ENCODE data around the gene CDH15. TPM values are rescaled to one million over a fixed set of nuclear protein-coding genes. Genes with fewer than 3 reads are reported as not detected.
"Not testable (repeated sequence)": the region's sequence is repeated elsewhere in the genome, so short reads cannot be mapped to it uniquely, and the experiment has no call there.

The CDH15 gene
- total RNA-seq, 2 experiments from 2014 or later: not detected

- no peaks in the 10 kb centered on the region for H3K4me1 Mint-ChIP-seq
- H3K4me3 Mint-ChIP-seq: no peak overlapping the region
- DNase-seq (no peak), ATAC-seq (no peak)
- POLR2A ChIA-PET: no interaction called here
- H3K27ac Mint-ChIP-seq: no peak overlapping the region
- H3K36me3 Mint-ChIP-seq (ENCODE audit: low read depth): no peaks in the 10 kb centered on the region
- CTCF ChIA-PET: interaction anchor here (0.7 to 1.2 kb wide), 2 partner anchors 350 to 567 kb away, joined by 3 to 4 read pairs; no protein-coding TSS in a partner anchor
- H3K27me3 Mint-ChIP-seq: no peaks in the 10 kb centered on the region
- intact Hi-C loops (cut with DNase I, micrococcal nuclease): loop anchor here in 1 of 2 experiments (10.0 kb wide), 1 partner anchor 308 kb away; the partner anchor contains the start of genes GALNS and TRAPPC2L
- peaks cover 2% of the 10 kb centered on the region for H3K9me3 Mint-ChIP-seq (ENCODE audit: low read depth)
Observed at GRCh38 chr16:89163297-89163696, 8.3 kb upstream of the CDH15 start.

- ATAC-seq (no peak), DNase-seq (no peak)
- no peak overlapping the region for H3K27ac Mint-ChIP-seq
- H3K27me3 Mint-ChIP-seq: no peaks in the 10 kb centered on the region
- intact Hi-C loops (cut with DNase I, micrococcal nuclease): loop anchor here in 1 of 2 experiments (10.0 kb wide), 1 partner anchor 310 kb away; the partner anchor contains the start of genes GALNS and TRAPPC2L
- H3K4me1 Mint-ChIP-seq: no peaks in the 10 kb centered on the region
- no peaks in the 10 kb centered on the region for H3K36me3 Mint-ChIP-seq (ENCODE audit: low read depth)
- POLR2A ChIA-PET: interaction anchor here (0.6 kb wide), 1 partner anchor 311 kb away, joined by 5 read pairs; no protein-coding TSS in a partner anchor
- CTCF ChIA-PET: interaction anchor here (0.7 kb wide), 2 partner anchors 427 to 715 kb away, joined by 3 read pairs; no protein-coding TSS in a partner anchor
- H3K9me3 Mint-ChIP-seq (ENCODE audit: low read depth): no peaks in the 10 kb centered on the region
- H3K4me3 Mint-ChIP-seq: no peak overlapping the region
Observed at GRCh38 chr16:89164436-89164835, 7.1 kb upstream of the CDH15 start.

- CTCF ChIA-PET: interaction anchor here (0.7 kb wide), 2 partner anchors 427 to 716 kb away, joined by 3 read pairs; no protein-coding TSS in a partner anchor
- Mint-ChIP-seq H3K4me3 (no peak overlapping the region), H3K27ac (no peak overlapping the region), H3K27me3 (no peaks in the 10 kb centered on the region), H3K36me3 (ENCODE audit: low read depth) (no peaks in the 10 kb centered on the region), H3K4me1 (no peaks in the 10 kb centered on the region), H3K9me3 (ENCODE audit: low read depth) (no peaks in the 10 kb centered on the region)
- ATAC-seq (no peak), DNase-seq (no peak)
- POLR2A ChIA-PET: interaction anchor here (0.6 kb wide), 1 partner anchor 312 kb away, joined by 5 read pairs; no protein-coding TSS in a partner anchor
- intact Hi-C loops (cut with DNase I, micrococcal nuclease): loop anchor here in 1 of 2 experiments (5.0 to 10.0 kb wide), 2 partner anchors 310 to 428 kb away; partner anchors contain the start of genes GALNS and TRAPPC2L
Observed at GRCh38 chr16:89164847-89165680, 6.5 kb upstream of the CDH15 start.

- H3K27ac Mint-ChIP-seq; H3K36me3 Mint-ChIP-seq (ENCODE audit: low read depth); H3K4me3 Mint-ChIP-seq; ATAC-seq; H3K4me1 Mint-ChIP-seq; H3K9me3 Mint-ChIP-seq (ENCODE audit: low read depth); H3K27me3 Mint-ChIP-seq; POLR2A ChIA-PET; CTCF ChIA-PET; DNase-seq: not testable (repeated sequence)
- intact Hi-C loops (cut with DNase I, micrococcal nuclease): loop anchor here in 1 of 2 experiments (5.0 to 10.0 kb wide), 2 partner anchors 311 to 428 kb away; partner anchors contain the start of genes GALNS and TRAPPC2L
Observed at GRCh38 chr16:89165681-89165979, 5.9 kb upstream of the CDH15 start.

- DNase-seq (no peak), ATAC-seq (no peak)
- Mint-ChIP-seq H3K9me3 (ENCODE audit: low read depth) (no peaks in the 10 kb centered on the region), H3K27me3 (peaks cover 3% of the 10 kb centered on the region), H3K27ac (no peak overlapping the region), H3K4me3 (no peak overlapping the region), H3K36me3 (ENCODE audit: low read depth) (no peaks in the 10 kb centered on the region), H3K4me1 (peaks cover 7% of the 10 kb centered on the region)
- intact Hi-C loops (cut with DNase I, micrococcal nuclease): loop anchor here (1.0 to 10.0 kb wide), 9 partner anchors 49 to 430 kb away; partner anchors contain the start of genes TRAPPC2L (in 2 of the 2) and GALNS (in 1 of the 2)
- POLR2A ChIA-PET: interaction anchor here (0.7 kb wide), 1 partner anchor 390 kb away, joined by 4 read pairs; no protein-coding TSS in a partner anchor
- CTCF ChIA-PET: interaction anchor here (0.6 to 1.6 kb wide), 7 partner anchors 32 to 354 kb away, joined by 3 to 9 read pairs (median 4); no protein-coding TSS in a partner anchor
Observed at GRCh38 chr16:89166696-89167424, 4.7 kb upstream of the CDH15 start.

- intact Hi-C loops (cut with DNase I, micrococcal nuclease): loop anchor here (1.0 to 10.0 kb wide), 9 partner anchors 49 to 430 kb away; partner anchors contain the start of genes TRAPPC2L (in 2 of the 2) and GALNS (in 1 of the 2)
- no peak overlapping the region for H3K27ac Mint-ChIP-seq
- H3K4me1 Mint-ChIP-seq: peaks cover 7% of the 10 kb centered on the region
- no peaks in the 10 kb centered on the region for H3K9me3 Mint-ChIP-seq (ENCODE audit: low read depth)
- H3K27me3 Mint-ChIP-seq: peaks cover 3% of the 10 kb centered on the region
- ChIA-PET POLR2A (no interaction called here), CTCF (interaction anchor here (0.6 to 1.6 kb wide), 7 partner anchors 31 to 354 kb away, joined by 3 to 9 read pairs (median 4); no protein-coding TSS in a partner anchor)
- H3K4me3 Mint-ChIP-seq: no peak overlapping the region
- peak; percentile 37 for ATAC-seq
- H3K36me3 Mint-ChIP-seq (ENCODE audit: low read depth): no peaks in the 10 kb centered on the region
- peak; percentile 95 for DNase-seq
Observed at GRCh38 chr16:89167425-89167941, 4.1 kb upstream of the CDH15 start.

- POLR2A ChIA-PET: no interaction called here
- intact Hi-C loops (cut with DNase I, micrococcal nuclease): loop anchor here in 1 of 2 experiments (5.0 to 10.0 kb wide), 2 partner anchors 314 to 431 kb away; partner anchors contain the start of genes GALNS and TRAPPC2L
Observed at GRCh38 chr16:89168381-89169189, 3.0 kb upstream of the CDH15 start.

GRCh38 chr16:89169778-89170177 is 1.8 kb upstream of the CDH15 start:
- intact Hi-C loops (cut with DNase I, micrococcal nuclease): loop anchor here in 1 of 2 experiments (2.0 to 10.0 kb wide), 3 partner anchors 47 to 432 kb away; partner anchors contain the start of genes GALNS, TRAPPC2L and ZNF778
- ATAC-seq: no peak
- ChIA-PET POLR2A (no interaction called here), CTCF (interaction anchor here (1.6 kb wide), 1 partner anchor 23 kb away, joined by 5 read pairs; no protein-coding TSS in a partner anchor)
- no peak overlapping the region for H3K27ac Mint-ChIP-seq
- no peak for DNase-seq
- no peaks in the 10 kb centered on the region for H3K36me3 Mint-ChIP-seq (ENCODE audit: low read depth)
- H3K9me3 Mint-ChIP-seq (ENCODE audit: low read depth): no peaks in the 10 kb centered on the region
- peaks cover 7% of the 10 kb centered on the region for H3K4me1 Mint-ChIP-seq
- H3K4me3 Mint-ChIP-seq: no peak overlapping the region
- peaks cover 3% of the 10 kb centered on the region for H3K27me3 Mint-ChIP-seq

More at GRCh38 chr16:89168381-89169189, 3.0 kb upstream of the CDH15 start:
- H3K4me3 Mint-ChIP-seq: no peak overlapping the region
- ATAC-seq (no peak), DNase-seq (no peak)
- H3K27me3 Mint-ChIP-seq: peaks cover 3% of the 10 kb centered on the region
- no peak overlapping the region for H3K27ac Mint-ChIP-seq
- peaks cover 7% of the 10 kb centered on the region for H3K4me1 Mint-ChIP-seq
- CTCF ChIA-PET: no interaction called here
- H3K36me3 Mint-ChIP-seq (ENCODE audit: low read depth): no peaks in the 10 kb centered on the region
- H3K9me3 Mint-ChIP-seq (ENCODE audit: low read depth): no peaks in the 10 kb centered on the region

- DNase-seq (peak; percentile 60), ATAC-seq (peak; percentile 3)
- ChIA-PET CTCF (interaction anchor here (0.8 to 1.6 kb wide), 6 partner anchors 11 to 433 kb away, joined by 3 to 5 read pairs (median 3); partner anchors contain the start of gene ZNF778), POLR2A (interaction anchor here (0.6 to 1.0 kb wide), 2 partner anchors 22 to 145 kb away, joined by 3 to 5 read pairs; no protein-coding TSS in a partner anchor)
- H3K4me1 Mint-ChIP-seq: peaks cover 7% of the 10 kb centered on the region
- peak overlapping the region; percentile 38 for H3K27ac Mint-ChIP-seq
- intact Hi-C loops (cut with DNase I, micrococcal nuclease): loop anchor here (1.0 to 2.0 kb wide), 12 partner anchors 22 to 717 kb away; partner anchors contain the start of genes ZNF778 (in 2 of the 2), APRT (in 1 of the 2), MVD (in 1 of the 2) and SNAI3 (in 1 of the 2)
- peak overlapping the region; percentile 43 for H3K4me3 Mint-ChIP-seq
- no peaks in the 10 kb centered on the region for H3K9me3 Mint-ChIP-seq (ENCODE audit: low read depth)
- no peaks in the 10 kb centered on the region for H3K36me3 Mint-ChIP-seq (ENCODE audit: low read depth)
- peaks cover 3% of the 10 kb centered on the region for H3K27me3 Mint-ChIP-seq
Observed at GRCh38 chr16:89170346-89171215, 967 bp upstream of the CDH15 start.

Data from activated CD4-positive, alpha-beta T cell treated with anti-CD3 and anti-CD28 coated beads for 36 hours (primary cell).